IMR-90 (cell line): ENCODE results near the gene DPP10. TPM values are rescaled to one million over a fixed set of nuclear protein-coding genes. Genes with fewer than 3 reads are reported as not detected.

Experiments
- ATAC-seq: fragments of 200-7000 bp; cut with Tn5 transposase; 2 replicates; pipeline ENCODE4 v1.9.1; 2020; ENCODE audit warnings: low read depth, mild to moderate bottlenecking, moderate library complexity
- BruUV-seq: library from RNA; stranded (reverse); fragments of 400-500 nt; replicated peaks from 2 replicates; lab custom pipeline; 2021; lab: Mats Ljungman, UMichigan
- CTCF ChIA-PET: fragments of 300-600 bp; formaldehyde crosslinking; extraction: SDS; loops from one replicate; lab custom pipeline; 2021; ENCODE audit warnings: antibody characterized with exemption; lab: Yijun Ruan, JAX
- POLR2A ChIA-PET: fragments of 300-600 bp; sonication (Branson Sonifier 250); formaldehyde crosslinking; loops from one replicate; lab custom pipeline; 2022; ENCODE audit warnings: antibody characterized with exemption; ENCODE audit not compliant: unreplicated experiment; lab: Charles Lee
- DNase-seq: peaks from one replicate; pipeline ENCODE4 v3.0.0; 2013
- H2AFZ ChIP-seq: replicated peaks from 2 replicates; pipeline ENCODE3; 2013; ENCODE audit warnings: low read length, mild to moderate bottlenecking; ENCODE audit not compliant: poor library complexity
- H2AK5ac ChIP-seq: 2 replicates; pipeline ENCODE4 v1.6.1; 2013; ENCODE audit warnings: low read depth, low read length, inconsistent platforms
- H2AK9ac ChIP-seq: replicated peaks from 2 replicates; pipeline ENCODE3; 2013; ENCODE audit warnings: mild to moderate bottlenecking, low read depth, low read length, moderate library complexity; ENCODE audit not compliant: poor library complexity
- H2BK120ac ChIP-seq: 2 replicates; pipeline ENCODE4 v1.6.1; 2013; ENCODE audit warnings: low read depth, low read length, inconsistent platforms
- H2BK15ac ChIP-seq: 3 replicates; pipeline ENCODE4 v1.6.1; 2013; ENCODE audit warnings: low read depth, low read length, inconsistent platforms
- H2BK20ac ChIP-seq: 2 replicates; pipeline ENCODE4 v1.6.1; 2013; ENCODE audit warnings: low read depth, mild to moderate bottlenecking, inconsistent platforms, low read length, moderate library complexity
- H2BK5ac ChIP-seq: 2 replicates; pipeline ENCODE4 v1.6.1; 2013; ENCODE audit warnings: mild to moderate bottlenecking, low read depth, low read length, inconsistent platforms; ENCODE audit not compliant: poor library complexity, severe bottlenecking
- H3K14ac ChIP-seq: replicated peaks from 2 replicates; pipeline ENCODE4 v1.6.1; 2013; ENCODE audit warnings: low read depth, low read length, inconsistent platforms
- H3K18ac ChIP-seq: 2 replicates; pipeline ENCODE4 v1.6.1; 2013; ENCODE audit warnings: low read depth, low read length, control low read depth
- H3K23ac ChIP-seq: 2 replicates; pipeline ENCODE4 v1.6.1; 2013; ENCODE audit warnings: low read depth, low read length, inconsistent platforms
- H3K27ac ChIP-seq: 2 replicates; pipeline ENCODE4 v1.5.1; 2013; ENCODE audit warnings: mild to moderate bottlenecking, control low read depth, low read length; ENCODE audit not compliant: insufficient read depth
- H3K27me3 ChIP-seq: 2 replicates; pipeline ENCODE4 v1.6.1; 2013; ENCODE audit warnings: low read length; ENCODE audit not compliant: control insufficient read depth, insufficient read depth
- H3K36me3 ChIP-seq: 2 replicates; pipeline ENCODE4 v1.6.1; 2013; ENCODE audit warnings: low read length, mixed read lengths; ENCODE audit not compliant: control insufficient read depth, insufficient read depth
- H3K4ac ChIP-seq: 2 replicates; pipeline ENCODE4 v1.6.1; 2013; ENCODE audit warnings: low read depth, low read length, inconsistent platforms
- H3K4me1 ChIP-seq: 2 replicates; pipeline ENCODE4 v1.6.1; 2013; ENCODE audit warnings: low read length, mixed read lengths; ENCODE audit not compliant: control insufficient read depth, insufficient read depth
- H3K4me2 ChIP-seq: 2 replicates; pipeline ENCODE4 v1.6.1; 2013; ENCODE audit warnings: low read depth, mild to moderate bottlenecking, control low read depth, low read length, moderate library complexity
- H3K4me3 ChIP-seq: 2 replicates; pipeline ENCODE4 v1.5.1; 2013; ENCODE audit warnings: low read depth, mild to moderate bottlenecking, control low read depth, low read length, moderate library complexity; ENCODE audit not compliant: insufficient read depth
- H3K56ac ChIP-seq: 2 replicates; pipeline ENCODE4 v1.6.1; 2013; ENCODE audit warnings: low read length, inconsistent platforms; ENCODE audit not compliant: insufficient read depth; ENCODE audit errors: extremely low read depth
- H3K79me1 ChIP-seq, 2 experiments: 2 replicates each; pipeline ENCODE4 v1.6.1; 2013; ENCODE audit warnings: low read length in 2 of 2, inconsistent platforms in 1 of 2, low read depth in 1 of 2
- H3K9ac ChIP-seq: 2 replicates; pipeline ENCODE4 v1.6.1; 2013; ENCODE audit warnings: low read depth, low read length, control low read depth
- H3K9me1 ChIP-seq: 2 replicates; pipeline ENCODE4 v1.6.1; 2013; ENCODE audit warnings: low read length, inconsistent platforms; ENCODE audit not compliant: insufficient read depth
- H3K9me3 ChIP-seq: 2 replicates; pipeline ENCODE4 v1.6.1; 2013; ENCODE audit warnings: low read length; ENCODE audit not compliant: control insufficient read depth, insufficient read depth
- H4K20me1 ChIP-seq: 2 replicates; pipeline ENCODE4 v1.6.1; 2013; ENCODE audit warnings: low read length, inconsistent platforms; ENCODE audit not compliant: insufficient read depth
- H4K5ac ChIP-seq: 2 replicates; pipeline ENCODE4 v1.6.1; 2013; ENCODE audit warnings: mild to moderate bottlenecking, low read depth, low read length, control low read depth
- H4K8ac ChIP-seq, 2 experiments: 2 replicates each; pipeline ENCODE4 v1.6.1; 2013; ENCODE audit warnings: low read depth in 2 of 2, low read length in 2 of 2, control low read depth in 1 of 2, inconsistent platforms in 1 of 2
- H4K91ac ChIP-seq: 2 replicates; pipeline ENCODE4 v1.6.1; 2013; ENCODE audit warnings: low read depth, low read length, inconsistent platforms; ENCODE audit not compliant: insufficient read depth
- BHLHE40 ChIP-seq: fragments of 150-350 bp; IDR thresholded peaks from 2 replicates; pipeline ENCODE4 v1.6.1; 2016; ENCODE audit warnings: mild to moderate bottlenecking, low read depth, low read length
- CEBPB ChIP-seq: IDR thresholded peaks from 2 replicates; pipeline ENCODE4 v1.6.1; 2012; ENCODE audit warnings: low read depth, low read length, improper control_type of control experiment
- CHD1 ChIP-seq: IDR thresholded peaks from 2 replicates; pipeline ENCODE4 v1.6.1; 2012; ENCODE audit warnings: low read depth, low read length, improper control_type of control experiment
- ELK1 ChIP-seq: fragments of 150-350 bp; IDR thresholded peaks from 2 replicates; pipeline ENCODE4 v1.6.1; 2016; ENCODE audit warnings: low read depth, mild to moderate bottlenecking, low read length, moderate library complexity, borderline replicate concordance
- FOS ChIP-seq: fragments of 150-350 bp; IDR thresholded peaks from 2 replicates; pipeline ENCODE4 v1.6.1; 2016; ENCODE audit warnings: low read depth, low read length
- MAFK ChIP-seq: IDR thresholded peaks from 2 replicates; pipeline ENCODE4 v1.6.1; 2012; ENCODE audit warnings: low read depth, low read length, improper control_type of control experiment
- MAZ ChIP-seq: IDR thresholded peaks from 2 replicates; pipeline ENCODE4 v1.6.1; 2012; ENCODE audit warnings: low read depth, mild to moderate bottlenecking, low read length, improper control_type of control experiment, moderate library complexity, borderline replicate concordance
- MXI1 ChIP-seq: IDR thresholded peaks from 2 replicates; pipeline ENCODE4 v1.6.1; 2012; ENCODE audit warnings: low read depth, mild to moderate bottlenecking, low read length, moderate library complexity, borderline replicate concordance
- NFE2L2 ChIP-seq: fragments of 150-350 bp; IDR thresholded peaks from 2 replicates; pipeline ENCODE4 v1.6.1; 2016; ENCODE audit warnings: low read depth, mild to moderate bottlenecking, low read length
- POLR2A ChIP-seq: IDR thresholded peaks from 2 replicates; pipeline ENCODE4 v1.6.1; 2012; ENCODE audit warnings: mild to moderate bottlenecking, low read depth, low read length
- RAD21 ChIP-seq: IDR thresholded peaks from 2 replicates; pipeline ENCODE4 v1.6.1; 2012; ENCODE audit warnings: low read length, improper control_type of control experiment
- RCOR1 ChIP-seq: IDR thresholded peaks from 2 replicates; pipeline ENCODE4 v1.6.1; 2012; ENCODE audit warnings: mild to moderate bottlenecking, low read length, improper control_type of control experiment; ENCODE audit not compliant: insufficient replicate concordance
- RFX5 ChIP-seq: IDR thresholded peaks from 2 replicates; pipeline ENCODE4 v1.8.0; 2012; ENCODE audit warnings: low read depth, mild to moderate bottlenecking, low read length, moderate library complexity
- SMC3 ChIP-seq: fragments of 150-350 bp; IDR thresholded peaks from 2 replicates; pipeline ENCODE4 v1.6.1; 2016; ENCODE audit warnings: low read depth, mild to moderate bottlenecking, antibody characterized with exemption, low read length, moderate library complexity
- WGBS, 2 experiments: methylation state at CpG; one replicate each; pipeline versions ENCODE4 v1.1.5 to v1.1.7; 2013; ENCODE audit warnings: missing lambda C conversion rate in 2 of 2; ENCODE audit not compliant: insufficient read length in 1 of 2; ENCODE audit errors: extremely low coverage in 2 of 2; 5-methylcytosine and 5-hydroxymethylcytosine counted together
- dilution Hi-C: fragments of 300-500 bp; cut with HindIII; formaldehyde crosslinking; loops from one replicate; pipeline ENCODE4 v1.14.3; 2018; ENCODE audit warnings: low sequenced_read_pairs; ENCODE audit not compliant: unreplicated experiment
- in situ Hi-C: fragments of 300-500 bp; cut with MboI; formaldehyde crosslinking; loops from 3 replicates; pipeline ENCODE4 v1.14.3; 2019; ENCODE audit warnings: low sequenced_read_pairs, inconsistent platforms, mixed read lengths
- intact Hi-C: fragments of 100-400 bp; cut with micrococcal nuclease; formaldehyde crosslinking; loops from 2 replicates; pipeline ENCODE4 v1.10.0; 2022
- polyA plus RNA-seq, 3 experiments: library from polyadenylated mRNA; depleted of rRNA; stranded (reverse); fragments of >200 nt; gene quantifications; 2 replicates each; pipeline ENCODE4 v1.2.3, GENCODE V29; 2012; ENCODE audit warnings: low replicate concordance in 1 of 3
- total RNA-seq: library from RNA; depleted of rRNA; stranded (reverse); fragments of >200 nt; gene quantifications from 2 replicates; pipeline ENCODE4 v1.2.3, GENCODE V29; 2012
- TF ChIP-seq, protein P1 (sequence below): fragments of 150-350 bp; IDR thresholded peaks from 2 replicates; pipeline ENCODE4 v1.6.1; 2017; ENCODE audit warnings: mild to moderate bottlenecking, antibody characterized with exemption, low read length, low read depth
- TF ChIP-seq, protein P2 (sequence below): conservative IDR thresholded peaks from 2 replicates; pipeline ENCODE4 v1.5.1; 2012; ENCODE audit warnings: mild to moderate bottlenecking, low read depth, low read length, improper control_type of control experiment

Gene DPP10
- total and polyA plus RNA-seq, 2 of the 4 experiments (the other 2 are of a cell fraction), result not detected

DNA sequence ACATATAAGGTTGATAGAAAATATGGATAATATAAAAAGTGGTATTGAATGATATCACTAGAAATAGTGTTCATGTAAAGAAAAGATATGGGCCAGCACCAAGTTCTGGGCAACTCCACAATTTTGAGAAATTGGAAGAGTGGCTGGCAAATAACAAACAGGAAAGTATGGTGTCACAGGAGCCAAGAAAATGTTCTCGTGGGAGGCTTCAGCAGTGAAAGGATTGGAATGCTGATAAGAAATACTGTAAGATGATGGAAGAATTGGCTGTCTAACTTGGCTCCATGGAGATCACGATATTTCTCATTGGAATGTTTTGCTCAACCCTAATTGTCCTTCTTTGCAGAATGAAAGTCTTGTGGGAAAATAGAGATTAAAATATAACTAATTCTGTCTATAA lies 856.8 kb downstream of the DPP10 start:
- TF ChIP-seq RFX5, result no peak
- no peak for TF ChIP-seq NFE2L2
- TF ChIP-seq BHLHE40, result no peak
- TF ChIP-seq, protein P1, sequence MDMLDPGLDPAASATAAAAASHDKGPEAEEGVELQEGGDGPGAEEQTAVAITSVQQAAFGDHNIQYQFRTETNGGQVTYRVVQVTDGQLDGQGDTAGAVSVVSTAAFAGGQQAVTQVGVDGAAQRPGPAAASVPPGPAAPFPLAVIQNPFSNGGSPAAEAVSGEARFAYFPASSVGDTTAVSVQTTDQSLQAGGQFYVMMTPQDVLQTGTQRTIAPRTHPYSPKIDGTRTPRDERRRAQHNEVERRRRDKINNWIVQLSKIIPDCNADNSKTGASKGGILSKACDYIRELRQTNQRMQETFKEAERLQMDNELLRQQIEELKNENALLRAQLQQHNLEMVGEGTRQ, result no peak
- TF ChIP-seq ELK1, result no peak
- TF ChIP-seq FOS, result no peak
- TF ChIP-seq RAD21, result no peak
- TF ChIP-seq, protein P2, sequence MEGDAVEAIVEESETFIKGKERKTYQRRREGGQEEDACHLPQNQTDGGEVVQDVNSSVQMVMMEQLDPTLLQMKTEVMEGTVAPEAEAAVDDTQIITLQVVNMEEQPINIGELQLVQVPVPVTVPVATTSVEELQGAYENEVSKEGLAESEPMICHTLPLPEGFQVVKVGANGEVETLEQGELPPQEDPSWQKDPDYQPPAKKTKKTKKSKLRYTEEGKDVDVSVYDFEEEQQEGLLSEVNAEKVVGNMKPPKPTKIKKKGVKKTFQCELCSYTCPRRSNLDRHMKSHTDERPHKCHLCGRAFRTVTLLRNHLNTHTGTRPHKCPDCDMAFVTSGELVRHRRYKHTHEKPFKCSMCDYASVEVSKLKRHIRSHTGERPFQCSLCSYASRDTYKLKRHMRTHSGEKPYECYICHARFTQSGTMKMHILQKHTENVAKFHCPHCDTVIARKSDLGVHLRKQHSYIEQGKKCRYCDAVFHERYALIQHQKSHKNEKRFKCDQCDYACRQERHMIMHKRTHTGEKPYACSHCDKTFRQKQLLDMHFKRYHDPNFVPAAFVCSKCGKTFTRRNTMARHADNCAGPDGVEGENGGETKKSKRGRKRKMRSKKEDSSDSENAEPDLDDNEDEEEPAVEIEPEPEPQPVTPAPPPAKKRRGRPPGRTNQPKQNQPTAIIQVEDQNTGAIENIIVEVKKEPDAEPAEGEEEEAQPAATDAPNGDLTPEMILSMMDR, result no peak
- no peak for TF ChIP-seq CHD1
- no peak for TF ChIP-seq RCOR1
- TF ChIP-seq MAZ, result no peak
- TF ChIP-seq MXI1, result no peak
- TF ChIP-seq SMC3, result no peak
- TF ChIP-seq MAFK, result no peak
- no peak for TF ChIP-seq CEBPB
- TF ChIP-seq POLR2A, result no peak
- H4K91ac ChIP-seq, result no peak overlapping the region
- no peaks in the 10 kb centered on the region for H3K36me3 ChIP-seq
- no peak overlapping the region for H4K5ac ChIP-seq
- ATAC-seq (no peak), DNase-seq (no peak)
- H3K14ac ChIP-seq, result no peak overlapping the region
- H4K20me1 ChIP-seq, result no peaks in the 10 kb centered on the region
- H3K4me3 ChIP-seq, result no peak overlapping the region
- no peak overlapping the region for H2BK20ac ChIP-seq
- intact Hi-C loops, result no loop called here
- CTCF ChIA-PET, result no interaction called here
- H3K9ac ChIP-seq, result no peak overlapping the region
- H3K56ac ChIP-seq, result no peak overlapping the region
- BruUV-seq, result no TSS peak
- no peak overlapping the region for H2BK15ac ChIP-seq
- H3K23ac ChIP-seq, result no peak overlapping the region
- H3K9me3 ChIP-seq, result peaks cover 8% of the 10 kb centered on the region; the same call in 1 of the 2 replicates
- no peak overlapping the region for H3K27ac ChIP-seq
- no peak overlapping the region for H2AK5ac ChIP-seq
- no peaks in the 10 kb centered on the region for H3K9me1 ChIP-seq
- dilution Hi-C loops, result no loop called here
- H2AK9ac ChIP-seq, result no peak overlapping the region
- H3K4me1 ChIP-seq, result no peaks in the 10 kb centered on the region
- no peak overlapping the region for H3K18ac ChIP-seq
- 20% methylated on average over 1 of the region's 2 CpGs; no CpG with 5 or more reads in 1 of the 2 experiments for WGBS, 2 experiments
- no peaks in the 10 kb centered on the region for H3K27me3 ChIP-seq
- H3K4me2 ChIP-seq, result no peak overlapping the region
- no peak overlapping the region for H2AFZ ChIP-seq
- in situ Hi-C loops, result no loop called here
- no peaks in the 10 kb centered on the region for H3K79me1 ChIP-seq
- no peak overlapping the region for H4K8ac ChIP-seq
- H2BK5ac ChIP-seq, result no peak overlapping the region
- no peak overlapping the region for H3K4ac ChIP-seq
- POLR2A ChIA-PET, result no interaction called here
- H2BK120ac ChIP-seq, result no peak overlapping the region
